DMS153 (cell line): ENCODE measurements around the gene SEPTIN1.
"Not testable (repeated sequence)": the region's sequence is repeated elsewhere in the genome, so short reads cannot be mapped to it uniquely, and the experiment has no call there.

Source experiments
- DNase-seq: peaks from one replicate; lab custom pipeline; 2025; lab: John Stamatoyannopoulos, UW

Gene SEPTIN1

GRCh38 chr16:30357715-30358576, 24.4 kb downstream of the SEPTIN1 start:
- no peak for DNase-seq

- DNase-seq: no peak
Measured at GRCh38 chr16:30357085-30357714, 25.2 kb downstream of the SEPTIN1 start.

GRCh38 chr16:30356401-30357084, 25.8 kb downstream of the SEPTIN1 start:
- peak; percentile 22 for DNase-seq

GRCh38 chr16:30355954-30356308, 26.4 kb downstream of the SEPTIN1 start:
- no peak for DNase-seq

GRCh38 chr16:30355144-30355953, 27.0 kb downstream of the SEPTIN1 start, which contains the start of gene CD2BP2:
TSS of gene CD2BP2 (minus strand) at chr16:30355308. CDS start at chr16:30354681, 627 bp downstream.
- DNase-seq: peak; percentile 99

- no peak for DNase-seq
Measured at GRCh38 chr16:30354423-30355143, 27.8 kb downstream of the SEPTIN1 start.

GRCh38 chr16:30353438-30354129, 28.8 kb downstream of the SEPTIN1 start:
- no peak for DNase-seq

- no peak for DNase-seq
Measured at GRCh38 chr16:30352488-30353401, 29.6 kb downstream of the SEPTIN1 start.

GRCh38 chr16:30351586-30352419, 30.6 kb downstream of the SEPTIN1 start:
- DNase-seq: no peak

- no peak for DNase-seq
Measured at GRCh38 chr16:30351001-30351441, 31.3 kb downstream of the SEPTIN1 start.

GRCh38 chr16:30350134-30350871, 32.1 kb downstream of the SEPTIN1 start:
- no peak for DNase-seq

- no peak for DNase-seq
Measured at GRCh38 chr16:30349675-30350074, 32.7 kb downstream of the SEPTIN1 start.

- no peak for DNase-seq
Measured at GRCh38 chr16:30348929-30349328, 33.4 kb downstream of the SEPTIN1 start.

GRCh38 chr16:30348113-30348512, 34.2 kb downstream of the SEPTIN1 start:
- DNase-seq: no peak

GRCh38 chr16:30346286-30346685, 36.1 kb downstream of the SEPTIN1 start:
- no peak for DNase-seq

GRCh38 chr16:30343491-30343820, 38.9 kb downstream of the SEPTIN1 start:
- not testable (repeated sequence) for DNase-seq

- no peak for DNase-seq
Measured at GRCh38 chr16:30342751-30343490, 39.4 kb downstream of the SEPTIN1 start.
